Measurements from ENCODE around the gene UCK1.

Gene UCK1

GRCh38 chr9:131496844-131497405, 34.1 kb downstream of the UCK1 start:
- DNase-seq (ENCODE audit: low read depth, low spot score) = no peak

- DNase-seq (ENCODE audit: low read depth, low spot score) = no peak
Observed at GRCh38 chr9:131495785-131496184, 35.3 kb downstream of the UCK1 start.

GRCh38 chr9:131494296-131494870, 36.7 kb downstream of the UCK1 start:
- no peak for DNase-seq (ENCODE audit: low read depth, low spot score)

GRCh38 chr9:131492070-131492469, 39.0 kb downstream of the UCK1 start:
- no peak for DNase-seq (ENCODE audit: low read depth, low spot score)

- no peak for DNase-seq (ENCODE audit: low read depth, low spot score)
Observed at GRCh38 chr9:131491001-131491710, 39.9 kb downstream of the UCK1 start.

GRCh38 chr9:131490514-131490913, 40.5 kb downstream of the UCK1 start:
- no peak for DNase-seq (ENCODE audit: low read depth, low spot score)

GRCh38 chr9:131487621-131488031, 43.4 kb downstream of the UCK1 start:
- DNase-seq (ENCODE audit: low read depth, low spot score) = no peak

- DNase-seq (ENCODE audit: low read depth, low spot score) = no peak
Observed at GRCh38 chr9:131487001-131487400, 44.1 kb downstream of the UCK1 start.

GRCh38 chr9:131485728-131486422, 45.2 kb downstream of the UCK1 start:
- no peak for DNase-seq (ENCODE audit: low read depth, low spot score)

- DNase-seq (ENCODE audit: low read depth, low spot score) = no peak
Observed at GRCh38 chr9:131485206-131485605, 45.9 kb downstream of the UCK1 start.

- DNase-seq (ENCODE audit: low read depth, low spot score) = no peak
Observed at GRCh38 chr9:131484560-131485185, 46.4 kb downstream of the UCK1 start.

- no peak for DNase-seq (ENCODE audit: low read depth, low spot score)
Observed at GRCh38 chr9:131484051-131484445, 47.0 kb downstream of the UCK1 start.

- DNase-seq (ENCODE audit: low read depth, low spot score) = no peak
Observed at GRCh38 chr9:131483319-131484050, 47.6 kb downstream of the UCK1 start.

- DNase-seq (ENCODE audit: low read depth, low spot score) = no peak
Observed at GRCh38 chr9:131482343-131483006, 48.6 kb downstream of the UCK1 start.

GRCh38 chr9:131481441-131482342, 49.4 kb downstream of the UCK1 start:
- DNase-seq (ENCODE audit: low read depth, low spot score) = no peak

GRCh38 chr9:131480258-131480657, 50.8 kb downstream of the UCK1 start:
- DNase-seq (ENCODE audit: low read depth, low spot score) = no peak

- DNase-seq (ENCODE audit: low read depth, low spot score) = no peak
Observed at GRCh38 chr9:131478911-131479310, 52.2 kb downstream of the UCK1 start.

GRCh38 chr9:131478421-131478868, 52.6 kb downstream of the UCK1 start:
- no peak for DNase-seq (ENCODE audit: low read depth, low spot score)

- DNase-seq (ENCODE audit: low read depth, low spot score) = no peak
Observed at GRCh38 chr9:131477816-131478419, 53.1 kb downstream of the UCK1 start.
